GM12865 (cell line): ENCODE measurements around the gene DSCAM.

Experiments used
- DNase-seq: peaks from one replicate; pipeline ENCODE4 v3.0.0; 2010; ENCODE audit warnings: low read depth
- H3K4me3 ChIP-seq: 2 replicates; pipeline ENCODE4 v1.5.1; 2011; ENCODE audit warnings: mild to moderate bottlenecking, low read depth, low read length, control low read depth
- CTCF ChIP-seq: IDR thresholded peaks from 2 replicates; pipeline ENCODE4 v1.5.1; 2011; ENCODE audit warnings: low read length, control low read depth, low read depth, inconsistent platforms; ENCODE audit not compliant: insufficient read depth; ENCODE audit errors: missing control alignments

DSCAM gene

GRCh38 chr21:40546647-40547046, 300.3 kb downstream of the DSCAM start:
- no peak overlapping the region for H3K4me3 ChIP-seq
- TF ChIP-seq CTCF, result no peak
- DNase-seq, result no peak

- no peak overlapping the region for H3K4me3 ChIP-seq
- no peak for TF ChIP-seq CTCF
- DNase-seq, result no peak
These were observed 306.7 kb downstream of the DSCAM start for GRCh38 chr21:40540216-40540615.

- H3K4me3 ChIP-seq, result no peak overlapping the region
- DNase-seq, result no peak
- no peak for TF ChIP-seq CTCF
These were observed 312.1 kb downstream of the DSCAM start for GRCh38 chr21:40534886-40535285.

- TF ChIP-seq CTCF, result no peak
- H3K4me3 ChIP-seq, result no peak overlapping the region
- no peak for DNase-seq
These were observed 315.4 kb downstream of the DSCAM start for GRCh38 chr21:40531431-40532110.

GRCh38 chr21:40531016-40531415, 315.9 kb downstream of the DSCAM start:
- no peak overlapping the region for H3K4me3 ChIP-seq
- DNase-seq, result no peak
- TF ChIP-seq CTCF, result no peak

GRCh38 chr21:40517646-40518045, 329.3 kb downstream of the DSCAM start:
- H3K4me3 ChIP-seq, result no peak overlapping the region
- no peak for DNase-seq
- no peak for TF ChIP-seq CTCF

- TF ChIP-seq CTCF, result no peak
- DNase-seq, result no peak
- H3K4me3 ChIP-seq, result no peak overlapping the region
These were observed 330.6 kb downstream of the DSCAM start for GRCh38 chr21:40516335-40516734.
